ENCODE results near the gene TMEM269.

DNA sequence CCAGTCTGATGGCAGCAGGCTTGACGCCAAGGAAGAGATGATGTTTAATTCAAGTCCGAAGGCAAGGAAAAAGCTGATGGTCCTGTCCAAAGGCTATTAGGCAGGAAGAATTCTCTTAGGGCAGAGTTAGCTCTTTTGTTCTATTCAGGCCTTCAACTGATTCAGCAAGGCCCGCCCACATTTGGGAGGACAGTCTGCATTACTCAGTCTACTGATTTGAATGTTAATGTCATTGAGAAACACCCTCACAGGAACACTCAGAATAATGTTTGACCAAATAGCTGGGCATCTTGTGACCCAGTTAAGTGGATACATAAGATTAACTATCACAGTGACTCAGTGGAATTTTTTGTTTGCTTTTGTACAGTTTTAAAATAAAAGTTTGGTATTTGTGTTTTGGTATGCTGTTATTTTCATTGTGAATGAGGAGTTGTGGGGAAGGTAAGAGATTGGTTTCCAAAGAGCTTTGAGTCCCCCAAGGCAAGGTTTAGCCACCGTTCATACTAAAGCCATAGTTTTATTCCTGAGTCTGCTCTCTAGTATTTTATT, 59.9 kb downstream of the TMEM269 start:
- TF ChIP-seq, protein P1, sequence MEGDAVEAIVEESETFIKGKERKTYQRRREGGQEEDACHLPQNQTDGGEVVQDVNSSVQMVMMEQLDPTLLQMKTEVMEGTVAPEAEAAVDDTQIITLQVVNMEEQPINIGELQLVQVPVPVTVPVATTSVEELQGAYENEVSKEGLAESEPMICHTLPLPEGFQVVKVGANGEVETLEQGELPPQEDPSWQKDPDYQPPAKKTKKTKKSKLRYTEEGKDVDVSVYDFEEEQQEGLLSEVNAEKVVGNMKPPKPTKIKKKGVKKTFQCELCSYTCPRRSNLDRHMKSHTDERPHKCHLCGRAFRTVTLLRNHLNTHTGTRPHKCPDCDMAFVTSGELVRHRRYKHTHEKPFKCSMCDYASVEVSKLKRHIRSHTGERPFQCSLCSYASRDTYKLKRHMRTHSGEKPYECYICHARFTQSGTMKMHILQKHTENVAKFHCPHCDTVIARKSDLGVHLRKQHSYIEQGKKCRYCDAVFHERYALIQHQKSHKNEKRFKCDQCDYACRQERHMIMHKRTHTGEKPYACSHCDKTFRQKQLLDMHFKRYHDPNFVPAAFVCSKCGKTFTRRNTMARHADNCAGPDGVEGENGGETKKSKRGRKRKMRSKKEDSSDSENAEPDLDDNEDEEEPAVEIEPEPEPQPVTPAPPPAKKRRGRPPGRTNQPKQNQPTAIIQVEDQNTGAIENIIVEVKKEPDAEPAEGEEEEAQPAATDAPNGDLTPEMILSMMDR (IDR thresholded peaks at IDR 0.05; ENCODE audit: insufficient read depth, low read length, poor library complexity, severe bottlenecking) = no peak
- no peak for TF ChIP-seq EZH2phosphoT487 (conservative IDR thresholded peaks at IDR 0.05; ENCODE audit: low read length)
